HEK293T (cell line): ENCODE results near the gene PPP6R3.

Experiments
- CTCF ChIA-PET: fragments of 350-600 bp; formaldehyde crosslinking; extraction: SDS; loops from one replicate; lab custom pipeline; 2021; ENCODE audit warnings: antibody characterized with exemption, inconsistent platforms; lab: Yijun Ruan, JAX
- POLR2A ChIA-PET: fragments of 350-600 bp; formaldehyde crosslinking; extraction: SDS; loops from one replicate; lab custom pipeline; 2020; ENCODE audit warnings: antibody characterized with exemption, inconsistent platforms; lab: Yijun Ruan, JAX
- DNase-seq: peaks from one replicate; pipeline ENCODE4 v3.0.0; 2012; ENCODE audit warnings: mixed read lengths; ENCODE audit errors: extremely low spot score
- ARNT ChIP-seq: fragments of 450-650 bp; IDR thresholded peaks from 2 replicates; pipeline ENCODE4 v1.6.1; 2017; ENCODE audit warnings: mild to moderate bottlenecking
- BHLHE40 ChIP-seq: fragments of 450-650 bp; IDR thresholded peaks from 2 replicates; pipeline ENCODE4 v1.6.1; 2016; ENCODE audit warnings: mild to moderate bottlenecking, moderate library complexity, borderline replicate concordance
- CTBP1 ChIP-seq: fragments of 450-650 bp; IDR thresholded peaks from 2 replicates; pipeline ENCODE4 v1.6.1; 2016; ENCODE audit warnings: borderline replicate concordance
- ELF4 ChIP-seq: fragments of 450-650 bp; IDR thresholded peaks from 2 replicates; pipeline ENCODE4 v1.6.1; 2017; ENCODE audit warnings: antibody characterized with exemption
- FOXA1 ChIP-seq: fragments of 450-650 bp; IDR thresholded peaks from 2 replicates; pipeline ENCODE4 v1.6.1; 2016; ENCODE audit warnings: mild to moderate bottlenecking
- FOXK2 ChIP-seq: fragments of 450-650 bp; IDR thresholded peaks from 2 replicates; pipeline ENCODE4 v1.6.1; 2016; ENCODE audit warnings: mild to moderate bottlenecking
- FOXM1 ChIP-seq: fragments of 450-650 bp; IDR thresholded peaks from 2 replicates; pipeline ENCODE4 v1.6.1; 2017; ENCODE audit warnings: mild to moderate bottlenecking, borderline replicate concordance
- HDGF ChIP-seq: fragments of 450-650 bp; IDR thresholded peaks from 2 replicates; pipeline ENCODE4 v1.6.1; 2017; ENCODE audit warnings: antibody characterized with exemption, borderline replicate concordance
- L3MBTL2 ChIP-seq: fragments of 450-650 bp; conservative IDR thresholded peaks from 2 replicates; pipeline ENCODE4 v1.6.1; 2016; ENCODE audit warnings: mild to moderate bottlenecking
- LEF1 ChIP-seq: fragments of 450-650 bp; IDR thresholded peaks from 2 replicates; pipeline ENCODE4 v1.6.1; 2017; ENCODE audit warnings: mild to moderate bottlenecking, borderline replicate concordance
- NFRKB ChIP-seq: fragments of 450-650 bp; IDR thresholded peaks from 2 replicates; pipeline ENCODE4 v1.6.1; 2016; ENCODE audit warnings: mild to moderate bottlenecking, moderate library complexity
- SP1 ChIP-seq: fragments of 450-650 bp; IDR thresholded peaks from 2 replicates; pipeline ENCODE4 v1.6.1; 2017
- SUZ12 ChIP-seq: fragments of 450-650 bp; IDR thresholded peaks from 2 replicates; pipeline ENCODE4 v1.6.1; 2016; ENCODE audit warnings: mild to moderate bottlenecking
- TARDBP ChIP-seq: fragments of 450-650 bp; IDR thresholded peaks from 2 replicates; pipeline ENCODE4 v1.6.1; 2016
- ZNF384 ChIP-seq: fragments of 450-650 bp; IDR thresholded peaks from 2 replicates; pipeline ENCODE4 v1.6.1; 2016
- TF ChIP-seq, protein P1 (sequence below): fragments of 450-650 bp; IDR thresholded peaks from 2 replicates; pipeline ENCODE4 v1.6.1; 2016

The PPP6R3 gene

GRCh38 chr11:68439355-68440065 lies 21.0 kb upstream of the PPP6R3 start:
- ChIA-PET CTCF (no interaction called here), POLR2A (no interaction called here)
- DNase-seq = no peak
- TF ChIP-seq, protein P1, sequence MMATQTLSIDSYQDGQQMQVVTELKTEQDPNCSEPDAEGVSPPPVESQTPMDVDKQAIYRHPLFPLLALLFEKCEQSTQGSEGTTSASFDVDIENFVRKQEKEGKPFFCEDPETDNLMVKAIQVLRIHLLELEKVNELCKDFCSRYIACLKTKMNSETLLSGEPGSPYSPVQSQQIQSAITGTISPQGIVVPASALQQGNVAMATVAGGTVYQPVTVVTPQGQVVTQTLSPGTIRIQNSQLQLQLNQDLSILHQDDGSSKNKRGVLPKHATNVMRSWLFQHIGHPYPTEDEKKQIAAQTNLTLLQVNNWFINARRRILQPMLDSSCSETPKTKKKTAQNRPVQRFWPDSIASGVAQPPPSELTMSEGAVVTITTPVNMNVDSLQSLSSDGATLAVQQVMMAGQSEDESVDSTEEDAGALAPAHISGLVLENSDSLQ = no peak
- no peak for TF ChIP-seq SP1
- no peak for TF ChIP-seq BHLHE40
- no peak for TF ChIP-seq HDGF
- no peak for TF ChIP-seq FOXA1
- TF ChIP-seq ZNF384 = no peak
- no peak for TF ChIP-seq ARNT
- TF ChIP-seq L3MBTL2 = no peak
- TF ChIP-seq ELF4 = no peak
- TF ChIP-seq TARDBP = no peak
- no peak for TF ChIP-seq SUZ12
- TF ChIP-seq NFRKB = no peak

- ChIA-PET CTCF (no interaction called here), POLR2A (no interaction called here)
- no peak for TF ChIP-seq FOXK2
- no peak for TF ChIP-seq L3MBTL2
- TF ChIP-seq, protein P1 = no peak
- no peak for TF ChIP-seq FOXM1
- no peak for TF ChIP-seq NFRKB
- TF ChIP-seq FOXA1 = no peak
- TF ChIP-seq LEF1 = no peak
- no peak for TF ChIP-seq SUZ12
- TF ChIP-seq ZNF384 = no peak
- TF ChIP-seq CTBP1 = no peak
- no peak for TF ChIP-seq BHLHE40
- TF ChIP-seq ARNT = no peak
- DNase-seq = no peak
Observed at GRCh38 chr11:68440224-68440623, 20.3 kb upstream of the PPP6R3 start.

GRCh38 chr11:68441466-68442230 lies 18.9 kb upstream of the PPP6R3 start:
- TF ChIP-seq CTBP1 (no peak), SP1 (no peak), ZNF384 (no peak), FOXK2 (no peak), TARDBP (no peak), ELF4 (no peak)
- TF ChIP-seq, protein P1 = no peak
- ChIA-PET POLR2A (no interaction called here), CTCF (no interaction called here)
- DNase-seq = no peak

DNA sequence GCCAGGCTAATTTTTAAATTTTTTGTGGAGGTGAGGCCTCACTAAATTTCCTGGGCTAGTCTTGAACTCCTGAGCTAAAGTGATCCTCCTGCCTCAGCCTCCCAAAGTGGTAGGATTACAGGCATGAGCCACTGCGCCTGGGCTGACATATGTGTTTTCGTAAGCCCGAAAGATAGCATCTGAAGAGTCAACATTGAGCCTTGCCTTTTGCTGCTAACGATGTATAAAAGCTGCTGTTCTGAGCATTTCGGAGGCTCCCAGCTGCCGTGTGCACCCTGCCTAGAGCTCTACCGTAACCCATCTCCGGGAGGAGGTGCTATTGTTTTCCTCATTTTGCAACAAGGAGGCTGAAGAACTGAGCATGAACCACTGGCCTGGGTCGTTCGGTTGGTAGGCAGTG lies 18.1 kb upstream of the PPP6R3 start:
- ChIA-PET CTCF (no interaction called here), POLR2A (no interaction called here)
- DNase-seq = no peak
- TF ChIP-seq CTBP1 = no peak
- TF ChIP-seq ELF4 = no peak
- TF ChIP-seq FOXK2 = no peak
- no peak for TF ChIP-seq SUZ12
- no peak for TF ChIP-seq TARDBP
- no peak for TF ChIP-seq NFRKB
- TF ChIP-seq HDGF = no peak
- no peak for TF ChIP-seq BHLHE40
- TF ChIP-seq L3MBTL2 = no peak
- no peak for TF ChIP-seq SP1
- no peak for TF ChIP-seq FOXA1
- TF ChIP-seq LEF1 = no peak
- TF ChIP-seq, protein P1 = no peak
- TF ChIP-seq FOXM1 = no peak
- no peak for TF ChIP-seq ARNT
- no peak for TF ChIP-seq ZNF384

GRCh38 chr11:68444566-68444965 lies 16.0 kb upstream of the PPP6R3 start:
- CTCF ChIA-PET = no interaction called here
- DNase-seq = no peak
- TF ChIP-seq CTBP1 (no peak), NFRKB (no peak), FOXM1 (no peak)
- POLR2A ChIA-PET = no interaction called here
